Prostate gland (tissue), 2 donors: Measurements from ENCODE around the gene WDR35. TPM values are rescaled to one million over a fixed set of nuclear protein-coding genes. Genes with fewer than 3 reads are reported as not detected.

Experiments used
- DNase-seq: peaks from one replicate; pipeline ENCODE4 v3.0.0-alpha.2; 2019; ENCODE audit warnings: low spot score
- H3K27ac ChIP-seq, 2 donors: fragments of 200-600 bp; sonication (generic); 2 replicates each; pipeline ENCODE4 v1.5.1; 2017 to 2019
- H3K27me3 ChIP-seq: fragments of 200-600 bp; sonication (generic); replicated peaks from 2 replicates; pipeline ENCODE4 v1.5.1; 2019; ENCODE audit not compliant: insufficient read depth
- H3K36me3 ChIP-seq, 2 donors: fragments of 200-600 bp; sonication (generic); 1 replicate in 1 of 2; 2 replicates in 1 of 2; pipeline versions ENCODE4 v1.5.1 to v1.8.1; 2017 to 2019
- H3K4me1 ChIP-seq: fragments of 200-600 bp; sonication (generic); replicated peaks from 2 replicates; pipeline ENCODE4 v1.5.1; 2019
- H3K4me3 ChIP-seq, 2 donors: fragments of 200-600 bp; sonication (generic); 2 replicates each; pipeline ENCODE4 v1.5.1; 2017 to 2019
- H3K9me3 ChIP-seq: fragments of 200-600 bp; sonication (generic); 2 replicates; pipeline ENCODE4 v1.5.1; 2017
- POLR2A ChIP-seq: fragments of 450-650 bp; IDR thresholded peaks from one replicate; pipeline ENCODE4 v1.6.1; 2016; ENCODE audit warnings: antibody characterized with exemption, mild to moderate bottlenecking
- POLR2AphosphoS5 ChIP-seq: sonication (generic); formaldehyde crosslinking; IDR thresholded peaks from one replicate; pipeline ENCODE4 v1.6.1; 2017; ENCODE audit warnings: antibody characterized with exemption
- WGBS: methylation state at CpG from one replicate; pipeline ENCODE4 v1.1.5; 2018; 5-methylcytosine and 5-hydroxymethylcytosine counted together
- intact Hi-C: fragments of 100-400 bp; cut with DNase I; formaldehyde crosslinking; loops from one replicate; pipeline ENCODE4 v1.14.2; 2022
- total RNA-seq, 2 donors: library from RNA; depleted of rRNA; stranded (reverse); fragments of >200 nt; gene quantifications; one replicate each; pipeline ENCODE4 v1.1.0, GENCODE V29; 2016
- TF ChIP-seq, protein P1 (sequence below), 4 experiments: fragments of 200-600 bp in 2 of 4; fragments of 450-650 bp in 2 of 4; sonication (generic) in 2 of 4; IDR thresholded peaks; 1 replicate in 3 of 4; 2 replicates in 1 of 4; pipeline ENCODE4 v1.5.1; 2016 to 2019; ENCODE audit warnings: antibody characterized with exemption in 4 of 4, mild to moderate bottlenecking in 2 of 4, moderate library complexity in 2 of 4

Gene WDR35
- total RNA-seq, 2 donors from 2014 or later = 9.2 to 10.1 TPM

DNA sequence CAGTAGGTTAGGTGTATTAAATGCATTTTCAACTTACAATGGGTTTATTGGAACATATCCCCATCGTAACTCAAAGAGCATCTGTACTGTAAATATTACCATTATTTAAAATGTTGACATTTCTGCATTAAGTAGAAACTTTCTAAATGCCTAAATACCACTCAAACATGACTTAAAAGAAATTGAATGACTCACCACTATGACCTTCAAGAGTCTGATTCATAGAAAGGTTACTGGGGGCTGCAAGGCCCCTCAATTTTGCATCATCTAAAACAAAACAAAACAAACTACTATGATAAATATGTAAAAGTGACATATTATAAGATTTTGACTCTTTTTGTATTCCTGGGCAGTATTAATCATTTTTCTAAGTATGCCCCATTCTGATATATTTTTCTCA is 7.6 kb downstream of the WDR35 start:
- TF ChIP-seq POLR2A (no peak), POLR2AphosphoS5 (no peak)
- TF ChIP-seq, protein P1, sequence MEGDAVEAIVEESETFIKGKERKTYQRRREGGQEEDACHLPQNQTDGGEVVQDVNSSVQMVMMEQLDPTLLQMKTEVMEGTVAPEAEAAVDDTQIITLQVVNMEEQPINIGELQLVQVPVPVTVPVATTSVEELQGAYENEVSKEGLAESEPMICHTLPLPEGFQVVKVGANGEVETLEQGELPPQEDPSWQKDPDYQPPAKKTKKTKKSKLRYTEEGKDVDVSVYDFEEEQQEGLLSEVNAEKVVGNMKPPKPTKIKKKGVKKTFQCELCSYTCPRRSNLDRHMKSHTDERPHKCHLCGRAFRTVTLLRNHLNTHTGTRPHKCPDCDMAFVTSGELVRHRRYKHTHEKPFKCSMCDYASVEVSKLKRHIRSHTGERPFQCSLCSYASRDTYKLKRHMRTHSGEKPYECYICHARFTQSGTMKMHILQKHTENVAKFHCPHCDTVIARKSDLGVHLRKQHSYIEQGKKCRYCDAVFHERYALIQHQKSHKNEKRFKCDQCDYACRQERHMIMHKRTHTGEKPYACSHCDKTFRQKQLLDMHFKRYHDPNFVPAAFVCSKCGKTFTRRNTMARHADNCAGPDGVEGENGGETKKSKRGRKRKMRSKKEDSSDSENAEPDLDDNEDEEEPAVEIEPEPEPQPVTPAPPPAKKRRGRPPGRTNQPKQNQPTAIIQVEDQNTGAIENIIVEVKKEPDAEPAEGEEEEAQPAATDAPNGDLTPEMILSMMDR (IDR thresholded peaks at IDR 0.05) = no peak
- intact Hi-C loops = no loop called here
- no peak for DNase-seq
- Histone ChIP-seq H3K36me3 (no peaks in the 10 kb centered on the region), H3K27me3 (no peaks in the 10 kb centered on the region), H3K9me3 (no peaks in the 10 kb centered on the region), H3K27ac (no peak overlapping the region), H3K4me3 (no peak overlapping the region), H3K4me1 (no peaks in the 10 kb centered on the region)
- 50% methylated on average over 1 of the region's 1 CpG for WGBS

DNA sequence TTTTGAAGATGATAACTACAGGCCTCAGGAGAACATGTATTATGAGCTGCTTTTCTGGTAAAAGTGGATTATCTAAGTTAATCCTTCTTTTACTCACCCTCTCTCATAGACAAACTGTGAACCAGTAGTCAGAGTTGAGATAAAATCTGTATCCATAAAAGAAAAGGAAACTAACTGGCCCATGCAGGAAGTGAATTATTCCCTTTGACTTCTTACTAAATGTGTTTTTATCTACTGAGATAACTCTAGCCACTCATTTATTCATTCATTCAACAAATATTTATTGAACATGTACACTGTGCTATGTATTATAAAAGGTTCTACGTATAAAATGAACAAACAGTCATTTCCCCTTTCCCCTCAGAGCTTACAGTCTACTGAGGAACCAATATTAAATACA is 10.0 kb downstream of the WDR35 start:
- 56% methylated on average over 1 of the region's 1 CpG for WGBS
- H3K27me3 ChIP-seq = no peaks in the 10 kb centered on the region
- no peak for DNase-seq
- no peaks in the 10 kb centered on the region for H3K9me3 ChIP-seq
- H3K36me3 ChIP-seq = no peaks in the 10 kb centered on the region
- intact Hi-C loops = no loop called here
- H3K4me1 ChIP-seq = no peaks in the 10 kb centered on the region
- TF ChIP-seq POLR2AphosphoS5 (no peak), POLR2A (no peak)
- TF ChIP-seq, protein P1 (IDR thresholded peaks at IDR 0.05) = no peak
- no peak overlapping the region for H3K27ac ChIP-seq
- no peak overlapping the region for H3K4me3 ChIP-seq

DNA sequence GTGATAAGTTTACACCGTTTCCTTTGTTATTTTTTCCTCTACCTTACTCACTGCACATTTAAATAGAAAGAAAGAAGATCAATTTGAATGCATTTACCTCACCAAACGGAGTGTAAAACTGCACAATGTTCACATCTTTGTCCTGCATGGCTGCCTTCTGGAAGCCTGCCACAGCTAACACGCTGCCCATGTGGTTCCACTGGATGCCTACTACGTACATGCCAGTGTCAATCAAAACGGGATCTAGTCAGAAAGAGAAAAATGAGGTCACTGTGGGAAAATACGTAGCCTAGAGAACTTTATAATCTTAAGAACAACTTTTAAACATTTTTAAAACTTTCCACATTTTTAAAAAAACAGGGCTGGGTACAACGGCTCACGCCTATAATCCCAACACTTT is 16.4 kb downstream of the WDR35 start:
- H3K27me3 ChIP-seq = no peaks in the 10 kb centered on the region
- 89% methylated on average over 8 of the region's 8 CpGs for WGBS
- no peaks in the 10 kb centered on the region for H3K36me3 ChIP-seq

DNA sequence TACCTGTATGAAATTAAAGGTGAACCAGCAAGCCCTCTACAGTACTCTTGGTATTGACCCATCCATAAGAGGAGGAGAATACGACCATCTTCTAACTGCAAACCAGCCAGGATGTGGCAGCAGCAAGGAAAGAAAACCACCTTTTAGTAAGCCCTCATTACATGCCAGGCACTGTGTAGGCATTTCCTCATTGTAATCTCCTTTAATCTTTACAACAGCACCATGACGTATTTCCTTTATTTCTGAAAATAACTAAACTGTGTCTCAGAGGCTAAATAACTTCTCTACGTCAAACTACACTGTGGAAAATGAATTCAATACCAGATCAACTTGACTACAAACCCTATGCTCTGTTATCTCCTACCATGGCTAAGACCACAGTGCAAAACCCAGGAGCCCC is 18.2 kb downstream of the WDR35 start:
- no peak for DNase-seq

More for the DNA sequence above, 16.4 kb downstream of the WDR35 start:
- no peaks in the 10 kb centered on the region for H3K9me3 ChIP-seq
- H3K4me1 ChIP-seq = no peaks in the 10 kb centered on the region
- H3K4me3 ChIP-seq = no peak overlapping the region
- intact Hi-C loops = no loop called here
- TF ChIP-seq POLR2AphosphoS5 = no peak
- no peak for TF ChIP-seq POLR2A
- TF ChIP-seq, protein P1 (IDR thresholded peaks at IDR 0.05) = no peak
- no peak overlapping the region for H3K27ac ChIP-seq
- no peak for DNase-seq

DNA sequence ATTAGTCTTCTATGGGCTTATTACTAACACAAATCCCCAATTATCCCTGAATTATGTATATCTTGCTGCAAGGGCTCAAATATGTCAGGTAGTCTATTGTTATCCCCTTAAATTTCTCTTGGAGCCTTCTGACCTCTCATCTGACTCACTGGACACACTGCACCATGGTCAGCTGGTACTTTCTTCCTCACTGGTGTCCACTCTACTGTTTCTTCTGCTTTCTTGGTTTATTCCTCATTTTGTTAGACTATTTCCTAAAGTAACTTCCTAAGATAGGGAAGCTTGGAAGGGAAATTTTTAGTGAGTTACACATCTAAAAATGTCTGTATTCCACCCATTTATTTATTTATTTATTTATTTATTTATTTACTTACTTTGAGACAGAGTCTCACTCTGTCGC is 26.5 kb downstream of the WDR35 start:
- no peaks in the 10 kb centered on the region for H3K4me1 ChIP-seq
- H3K36me3 ChIP-seq = no peaks in the 10 kb centered on the region
- no peak for TF ChIP-seq POLR2A
- TF ChIP-seq, protein P1 (IDR thresholded peaks at IDR 0.05) = no peak
- no peak for TF ChIP-seq POLR2AphosphoS5
- H3K9me3 ChIP-seq = no peaks in the 10 kb centered on the region
- H3K27me3 ChIP-seq = no peaks in the 10 kb centered on the region
- 100% methylated on average over 1 of the region's 1 CpG for WGBS
- no peak for DNase-seq
- no peak overlapping the region for H3K4me3 ChIP-seq
- H3K27ac ChIP-seq = no peak overlapping the region
- intact Hi-C loops = no loop called here

More for the DNA sequence above, 18.2 kb downstream of the WDR35 start:
- no peak overlapping the region for H3K4me3 ChIP-seq
- no peaks in the 10 kb centered on the region for H3K9me3 ChIP-seq
- intact Hi-C loops = no loop called here
- H3K27ac ChIP-seq = no peak overlapping the region
- TF ChIP-seq, protein P1 (IDR thresholded peaks at IDR 0.05) = no peak
- TF ChIP-seq POLR2A (no peak), POLR2AphosphoS5 (no peak)
- no peaks in the 10 kb centered on the region for H3K4me1 ChIP-seq
- 71% methylated on average over 3 of the region's 3 CpGs for WGBS
- no peaks in the 10 kb centered on the region for H3K36me3 ChIP-seq
- no peaks in the 10 kb centered on the region for H3K27me3 ChIP-seq
